Gastroesophageal sphincter (tissue), 4 donors: Measurements from ENCODE around the gene SIN3A. TPM values are rescaled to one million over a fixed set of nuclear protein-coding genes. Genes with fewer than 3 reads are reported as not detected.
"Not testable (repeated sequence)": the region's sequence is repeated elsewhere in the genome, so short reads cannot be mapped to it uniquely, and the experiment has no call there.

ENCODE experiments used
- ATAC-seq: fragments of 150-250 bp; one replicate; pipeline ENCODE4 v1.9.1; 2016; ENCODE audit warnings: mild to moderate bottlenecking, moderate library complexity
- H3K27ac ChIP-seq, 4 donors: fragments of 200-600 bp; sonication (generic) in 3 of 4; 1 replicate in 3 of 4; 2 replicates in 1 of 4; pipeline ENCODE4 v1.5.1; 2016 to 2019
- H3K27me3 ChIP-seq: fragments of 200-600 bp; sonication (generic); one replicate; pipeline ENCODE4 v1.5.1; 2019
- H3K36me3 ChIP-seq, 2 donors: fragments of 200-600 bp; sonication (generic); one replicate each; pipeline ENCODE4 v1.5.1; 2019; ENCODE audit warnings: control low read depth in 1 of 2
- H3K4me1 ChIP-seq, 3 donors: fragments of 200-600 bp; sonication (generic); 1 replicate in 2 of 3; 2 replicates in 1 of 3; pipeline ENCODE4 v1.5.1; 2016 to 2019; ENCODE audit warnings: control low read depth in 2 of 3
- H3K4me3 ChIP-seq, 2 donors: fragments of 200-600 bp; sonication (generic); one replicate each; pipeline ENCODE4 v1.5.1; 2019; ENCODE audit warnings: mild to moderate bottlenecking in 1 of 2, moderate library complexity in 1 of 2
- H3K9me3 ChIP-seq, 3 donors: fragments of 200-600 bp; sonication (generic); one replicate each; pipeline ENCODE4 v1.5.1; 2017 to 2019; ENCODE audit warnings: control low read depth in 2 of 3
- EP300 ChIP-seq: sonication (generic); formaldehyde crosslinking; IDR thresholded peaks from one replicate; pipeline ENCODE4 v1.6.1; 2017; ENCODE audit warnings: antibody characterized with exemption, mild to moderate bottlenecking
- POLR2A ChIP-seq, 2 donors: fragments of 450-650 bp; IDR thresholded peaks; one replicate each; pipeline ENCODE4 v1.6.1; 2017; ENCODE audit warnings: antibody characterized with exemption in 2 of 2, mild to moderate bottlenecking in 2 of 2, moderate library complexity in 1 of 2
- POLR2AphosphoS5 ChIP-seq: sonication (generic); formaldehyde crosslinking; IDR thresholded peaks from one replicate; pipeline ENCODE4 v1.6.1; 2017; ENCODE audit warnings: antibody characterized with exemption
- WGBS, 2 donors: methylation state at CpG; one replicate each; pipeline ENCODE4 v1.1.5; 2018; ENCODE audit warnings: low coverage in 1 of 2; 5-methylcytosine and 5-hydroxymethylcytosine counted together
- total RNA-seq, 4 donors: library from RNA; depleted of rRNA; stranded (reverse); fragments of >200 nt; gene quantifications; one replicate each; pipeline ENCODE4 v1.1.0, GENCODE V29; 2016
- TF ChIP-seq, protein P1 (sequence below), 4 experiments: fragments of 200-600 bp in 2 of 4; fragments of 450-650 bp in 2 of 4; sonication (generic) in 1 of 4; IDR thresholded peaks; one replicate each; pipeline ENCODE4 v1.5.1; 2017 to 2019; ENCODE audit warnings: antibody characterized with exemption in 4 of 4, mild to moderate bottlenecking in 2 of 4, moderate library complexity in 2 of 4

The SIN3A gene
- total RNA-seq, 4 donors from 2014 or later: 31.7 to 54.8 (median 35.8) TPM

DNA sequence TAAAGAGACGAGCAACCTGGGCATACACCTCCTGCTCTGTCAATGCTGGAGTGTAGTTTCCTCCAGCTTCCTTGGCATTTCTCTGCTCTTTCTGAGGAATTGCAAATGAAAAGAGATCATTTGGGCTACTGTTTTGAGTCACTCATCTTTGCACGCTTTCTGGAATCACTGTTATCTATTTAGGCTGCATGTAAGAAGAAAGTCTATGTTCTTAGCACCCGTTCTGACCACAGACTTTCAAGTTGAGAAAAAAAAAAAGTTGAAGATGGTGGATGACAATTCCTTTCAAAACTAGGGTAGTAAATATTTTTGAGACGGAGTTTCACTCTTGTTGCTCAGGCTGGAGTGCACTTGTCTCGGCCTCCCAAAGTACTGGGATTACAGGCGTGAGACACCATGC, 41.3 kb downstream of the SIN3A start:
- H3K36me3 ChIP-seq: peaks cover 15 to 95% of the 10 kb centered on the region in 2 donors
- H3K27ac ChIP-seq: no peak overlapping the region
- TF ChIP-seq, protein P1, sequence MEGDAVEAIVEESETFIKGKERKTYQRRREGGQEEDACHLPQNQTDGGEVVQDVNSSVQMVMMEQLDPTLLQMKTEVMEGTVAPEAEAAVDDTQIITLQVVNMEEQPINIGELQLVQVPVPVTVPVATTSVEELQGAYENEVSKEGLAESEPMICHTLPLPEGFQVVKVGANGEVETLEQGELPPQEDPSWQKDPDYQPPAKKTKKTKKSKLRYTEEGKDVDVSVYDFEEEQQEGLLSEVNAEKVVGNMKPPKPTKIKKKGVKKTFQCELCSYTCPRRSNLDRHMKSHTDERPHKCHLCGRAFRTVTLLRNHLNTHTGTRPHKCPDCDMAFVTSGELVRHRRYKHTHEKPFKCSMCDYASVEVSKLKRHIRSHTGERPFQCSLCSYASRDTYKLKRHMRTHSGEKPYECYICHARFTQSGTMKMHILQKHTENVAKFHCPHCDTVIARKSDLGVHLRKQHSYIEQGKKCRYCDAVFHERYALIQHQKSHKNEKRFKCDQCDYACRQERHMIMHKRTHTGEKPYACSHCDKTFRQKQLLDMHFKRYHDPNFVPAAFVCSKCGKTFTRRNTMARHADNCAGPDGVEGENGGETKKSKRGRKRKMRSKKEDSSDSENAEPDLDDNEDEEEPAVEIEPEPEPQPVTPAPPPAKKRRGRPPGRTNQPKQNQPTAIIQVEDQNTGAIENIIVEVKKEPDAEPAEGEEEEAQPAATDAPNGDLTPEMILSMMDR (IDR thresholded peaks at IDR 0.05): no peak
- no peak for TF ChIP-seq POLR2AphosphoS5
- TF ChIP-seq POLR2A (IDR thresholded peaks at IDR 0.05): no peak
- no peak for TF ChIP-seq EP300
- no peaks in the 10 kb centered on the region for H3K27me3 ChIP-seq
- WGBS, 2 donors: 82 to 93% methylated on average over 6 of the region's 6 CpGs
- H3K4me1 ChIP-seq: no peaks in the 10 kb centered on the region
- no peaks in the 10 kb centered on the region for H3K9me3 ChIP-seq
- no peak for ATAC-seq
- no peak overlapping the region for H3K4me3 ChIP-seq

DNA sequence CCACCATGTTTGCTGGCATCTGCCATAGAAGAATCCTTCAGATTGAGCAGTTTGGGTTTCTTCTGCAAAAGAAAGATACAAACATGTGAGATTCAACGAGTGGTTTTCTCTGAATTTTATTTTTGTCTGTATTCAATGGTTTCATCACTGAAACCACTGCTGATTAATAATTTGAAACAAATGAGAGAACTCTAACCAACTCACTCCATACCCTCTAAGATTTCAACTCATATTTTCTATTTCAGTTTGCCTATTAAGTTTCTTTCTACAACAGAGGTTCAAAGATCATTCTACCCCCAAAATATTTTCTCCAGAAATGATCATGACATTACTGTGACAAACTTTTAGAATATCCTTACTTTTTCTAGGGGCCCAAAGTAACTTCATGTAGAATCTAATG, 44.4 kb downstream of the SIN3A start:
- Histone ChIP-seq H3K27ac (no peak overlapping the region), H3K9me3 (no peaks in the 10 kb centered on the region), H3K4me3 (no peak overlapping the region), H3K36me3 (peaks cover 17 to 100% of the 10 kb centered on the region in 2 donors), H3K4me1 (no peaks in the 10 kb centered on the region), H3K27me3 (no peaks in the 10 kb centered on the region)
- TF ChIP-seq EP300 (no peak), POLR2AphosphoS5 (no peak), POLR2A (IDR thresholded peaks at IDR 0.05) (no peak)
- TF ChIP-seq, protein P1 (IDR thresholded peaks at IDR 0.05): no peak
- 73 to 74% methylated on average over 1 of the region's 1 CpG for WGBS, 2 donors
- ATAC-seq: no peak

DNA sequence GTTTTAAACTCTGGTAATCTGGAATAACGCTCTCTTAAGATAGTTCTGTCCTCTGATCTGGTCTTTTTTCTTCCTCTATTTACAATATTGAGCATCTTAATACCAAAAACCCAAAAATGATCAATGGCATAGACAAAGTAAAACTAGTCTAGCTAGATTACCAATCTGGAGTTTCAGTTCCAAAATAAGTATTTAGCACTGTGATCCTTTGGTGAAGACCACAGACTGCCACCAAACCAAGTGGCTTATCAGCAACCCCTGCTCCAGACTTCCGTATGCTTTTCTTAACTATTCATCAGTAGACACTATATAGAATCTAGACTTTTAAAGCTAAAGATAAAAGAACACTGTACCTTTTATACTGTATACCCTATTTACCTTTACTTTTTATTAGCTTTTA, 47.6 kb downstream of the SIN3A start:
- no peak overlapping the region for H3K27ac ChIP-seq
- no peaks in the 10 kb centered on the region for H3K27me3 ChIP-seq
- H3K36me3 ChIP-seq: peaks cover 12 to 100% of the 10 kb centered on the region in 2 donors
- H3K4me3 ChIP-seq: no peak overlapping the region
- TF ChIP-seq POLR2AphosphoS5: no peak
- TF ChIP-seq, protein P1 (IDR thresholded peaks at IDR 0.05): no peak
- TF ChIP-seq EP300: no peak
- no peak for TF ChIP-seq POLR2A (IDR thresholded peaks at IDR 0.05)
- no peaks in the 10 kb centered on the region for H3K4me1 ChIP-seq
- 84 to 95% methylated on average over 2 of the region's 2 CpGs for WGBS, 2 donors
- no peak for ATAC-seq
- H3K9me3 ChIP-seq: no peaks in the 10 kb centered on the region

DNA sequence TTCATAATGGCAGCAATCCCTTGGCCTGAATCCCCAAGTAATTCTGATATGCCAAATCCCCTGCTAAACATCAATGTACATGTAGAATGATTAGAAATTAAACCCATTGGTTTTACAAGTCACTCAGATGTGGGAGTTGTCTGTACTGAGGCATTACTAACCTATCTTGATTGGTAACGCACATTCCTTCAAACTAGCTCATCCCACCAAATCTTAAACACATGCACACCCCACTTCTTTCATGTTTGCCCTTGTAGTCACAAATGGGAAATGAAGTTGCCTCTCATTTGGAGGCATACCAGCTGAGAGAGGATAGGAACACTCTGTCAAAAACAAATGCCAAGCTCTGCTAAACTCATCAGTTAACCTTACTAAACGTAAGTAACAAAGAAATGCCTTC, 54.0 kb downstream of the SIN3A start:
- H3K36me3 ChIP-seq: peaks cover 10 to 98% of the 10 kb centered on the region in 2 donors

GRCh38 chr15:75389791-75390382, 61.6 kb downstream of the SIN3A start:
- no peak for ATAC-seq
- Histone ChIP-seq H3K4me3 (no peak overlapping the region), H3K4me1 (peaks cover 0 to 25% (median 4%) of the 10 kb centered on the region in 3 donors), H3K36me3 (peaks cover 0 to 100% of the 10 kb centered on the region in 2 donors), H3K9me3 (no peaks in the 10 kb centered on the region), H3K27me3 (no peaks in the 10 kb centered on the region), H3K27ac (peak overlapping the region in 3 of 4 donors; percentile 18 to 34 (median 30))
- WGBS, 2 donors: 40 to 67% methylated on average over 1 of the region's 1 CpG
- TF ChIP-seq POLR2A (IDR thresholded peaks at IDR 0.05): no peak
- TF ChIP-seq, protein P1 (IDR thresholded peaks at IDR 0.05): no peak

More for the DNA sequence above, 54.0 kb downstream of the SIN3A start:
- Histone ChIP-seq H3K27me3 (no peaks in the 10 kb centered on the region), H3K4me3 (no peak overlapping the region), H3K4me1 (no peaks in the 10 kb centered on the region), H3K27ac (no peak overlapping the region), H3K9me3 (no peaks in the 10 kb centered on the region)
- no peak for ATAC-seq
- 63 to 68% methylated on average over 2 of the region's 2 CpGs for WGBS, 2 donors
- TF ChIP-seq EP300 (no peak), POLR2A (IDR thresholded peaks at IDR 0.05) (no peak), POLR2AphosphoS5 (no peak)
- TF ChIP-seq, protein P1 (IDR thresholded peaks at IDR 0.05): no peak

- not testable (repeated sequence) for ATAC-seq, H3K4me3 ChIP-seq
- 81 to 85% methylated on average over 5 of the region's 5 CpGs for WGBS, 2 donors
These were observed 67.5 kb downstream of the SIN3A start for GRCh38 chr15:75383986-75384385.

More at GRCh38 chr15:75383986-75384385, 67.5 kb downstream of the SIN3A start:
- not testable (repeated sequence) for H3K9me3 ChIP-seq, H3K27ac ChIP-seq, H3K4me1 ChIP-seq, H3K27me3 ChIP-seq
- H3K36me3 ChIP-seq: peaks cover 0 to 100% of the 10 kb centered on the region in 2 donors
